ENCODE data around the gene CTTNBP2.

CTTNBP2 gene

DNA sequence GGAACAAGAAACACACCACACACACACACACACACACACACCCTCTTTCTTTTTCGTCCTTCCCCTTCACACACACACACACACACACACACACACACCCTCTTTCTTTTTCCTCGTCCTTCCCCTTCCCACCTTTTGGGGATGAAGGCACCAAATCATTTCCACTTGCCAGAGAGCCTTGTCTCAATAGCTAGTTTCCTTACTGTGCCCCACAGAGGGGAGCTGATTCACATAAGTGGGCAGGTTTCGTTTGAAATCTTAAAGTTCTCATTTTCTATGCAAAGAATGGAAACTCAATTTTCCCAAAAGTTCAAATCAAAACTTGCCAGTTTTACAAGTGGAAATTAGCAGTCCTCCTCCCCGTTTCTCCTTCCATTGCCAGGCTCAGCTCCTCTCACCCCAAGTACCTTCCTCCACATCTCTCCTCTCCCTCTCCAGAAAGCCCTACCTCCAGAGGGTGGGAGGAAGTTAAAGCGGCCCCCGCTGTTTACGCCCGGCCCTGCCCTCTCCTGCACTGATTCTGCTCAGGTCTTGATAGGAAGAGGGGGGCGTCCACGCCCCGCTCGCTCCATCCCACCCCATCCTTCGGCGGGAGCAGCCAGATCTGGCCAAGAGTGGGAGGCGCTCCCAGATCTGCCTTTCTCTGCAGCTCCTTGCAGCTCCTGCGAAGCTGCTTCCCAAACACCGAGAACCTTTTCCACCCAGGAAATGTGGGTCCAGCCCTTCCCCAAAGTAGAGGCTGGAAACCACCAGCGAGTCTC is 1.3 kb downstream of the CTTNBP2 start:
- peak; percentile 71 for DNase-seq

DNA sequence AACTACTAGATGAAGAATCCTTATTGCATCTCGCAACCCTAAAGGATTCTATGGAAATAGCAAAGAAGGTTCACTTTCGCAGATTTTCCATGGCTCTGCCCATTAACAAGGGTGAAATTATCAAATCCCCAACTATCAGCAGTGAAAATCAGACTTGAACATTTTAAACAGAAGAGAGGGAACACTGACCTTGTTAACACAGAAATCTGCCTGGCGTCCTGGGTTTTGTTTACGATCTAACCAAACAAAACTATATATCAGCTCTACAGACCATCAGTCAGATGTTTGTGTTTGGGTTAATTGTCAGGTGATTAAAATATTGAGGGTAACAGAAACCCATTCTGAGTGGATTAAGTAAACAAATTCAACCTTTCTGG is 1.9 kb downstream of the CTTNBP2 start:
- DNase-seq = peak; percentile 53

GRCh38 chr7:117870448-117871130 is 2.7 kb downstream of the CTTNBP2 start:
- peak; percentile 38 for DNase-seq

- DNase-seq = peak; percentile 39
These were observed 3.9 kb downstream of the CTTNBP2 start for GRCh38 chr7:117869374-117869773.

DNA sequence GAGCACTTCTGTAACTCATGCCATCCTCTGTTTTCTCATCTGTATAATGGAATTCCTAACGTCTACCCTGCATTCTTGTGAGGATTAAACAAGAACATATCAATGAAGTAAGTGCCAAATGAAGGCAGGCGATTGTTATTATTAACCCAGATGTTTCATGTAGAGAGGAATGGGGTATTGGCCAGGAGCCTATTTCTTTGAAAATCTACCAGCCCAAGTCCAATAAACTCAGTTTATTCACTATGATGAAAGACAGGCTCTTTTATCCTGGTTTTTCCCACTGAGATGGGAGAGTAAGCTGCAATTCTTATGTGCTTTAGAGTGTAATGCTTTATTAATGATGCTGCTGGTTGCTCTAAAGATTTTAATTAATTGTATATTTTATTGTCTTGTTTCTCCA is 9.6 kb downstream of the CTTNBP2 start:
- no peak for DNase-seq

GRCh38 chr7:117862378-117862777 is 10.9 kb downstream of the CTTNBP2 start:
- no peak for DNase-seq

DNA sequence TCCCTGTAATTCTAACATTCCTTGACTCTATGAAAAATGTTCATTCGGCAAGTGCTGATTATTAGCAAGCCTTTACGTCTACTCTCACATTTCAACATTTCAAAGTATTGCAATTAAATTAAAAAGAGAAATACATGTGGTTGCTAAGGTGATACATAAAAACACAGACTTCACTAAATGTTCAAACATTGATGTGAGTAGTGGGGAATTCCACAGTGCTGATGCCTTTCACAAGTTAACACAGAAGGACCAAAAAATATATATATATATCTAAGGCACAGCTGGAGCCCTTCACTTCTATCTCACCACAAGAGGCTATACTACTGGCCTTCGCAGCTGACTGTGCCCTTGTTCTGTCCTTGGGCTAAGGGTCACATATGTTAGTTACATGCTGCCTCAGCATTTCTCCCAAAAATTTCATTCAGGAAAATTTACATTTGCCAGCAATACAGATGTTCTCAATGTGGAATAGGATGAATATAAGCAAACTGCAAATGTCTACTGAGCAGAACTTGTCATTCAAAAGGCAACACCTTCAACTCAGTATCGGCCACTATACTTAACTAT is 13.9 kb downstream of the CTTNBP2 start:
- DNase-seq = no peak

- no peak for DNase-seq
These were observed 14.5 kb downstream of the CTTNBP2 start for GRCh38 chr7:117858712-117859111.

DNA sequence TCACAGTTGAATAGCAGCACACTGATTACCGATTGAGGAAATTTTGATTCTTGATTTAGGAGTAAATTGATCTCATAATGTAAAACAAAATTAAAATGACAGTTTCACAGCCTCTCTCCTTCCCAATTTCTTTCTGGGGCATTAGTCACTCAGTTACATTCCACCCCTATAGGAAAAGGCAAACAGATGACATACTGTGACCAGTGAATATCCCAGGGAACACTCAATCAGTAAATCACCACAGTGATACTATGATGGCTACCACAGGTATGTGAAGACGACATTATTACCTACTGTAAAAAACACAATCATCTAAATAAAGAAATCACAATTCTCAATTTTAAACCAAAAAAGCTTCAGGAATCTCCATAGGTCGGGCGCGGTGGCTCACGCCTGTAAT is 15.5 kb downstream of the CTTNBP2 start:
- DNase-seq = no peak

DNA sequence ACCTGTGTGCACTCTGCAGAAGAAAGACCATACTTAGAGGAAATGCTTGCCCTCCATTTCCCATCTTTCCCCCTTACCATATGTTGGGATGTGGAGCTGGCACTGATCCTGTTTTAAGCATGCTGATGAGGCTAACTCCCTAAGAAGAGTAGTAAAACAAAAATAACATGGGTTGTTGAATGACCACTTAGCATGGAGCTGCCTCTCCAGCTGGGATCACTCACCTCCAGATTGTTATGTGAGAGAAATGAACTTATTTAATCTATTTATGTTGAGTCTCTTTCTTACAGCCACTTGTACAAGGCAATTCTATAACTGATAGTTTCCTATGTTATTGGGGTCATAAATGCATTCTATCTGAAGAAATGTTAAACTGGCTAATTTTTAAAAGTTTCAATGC is 17.0 kb downstream of the CTTNBP2 start:
- DNase-seq = no peak

GRCh38 chr7:117854186-117854585 is 19.1 kb downstream of the CTTNBP2 start:
- no peak for DNase-seq

DNA sequence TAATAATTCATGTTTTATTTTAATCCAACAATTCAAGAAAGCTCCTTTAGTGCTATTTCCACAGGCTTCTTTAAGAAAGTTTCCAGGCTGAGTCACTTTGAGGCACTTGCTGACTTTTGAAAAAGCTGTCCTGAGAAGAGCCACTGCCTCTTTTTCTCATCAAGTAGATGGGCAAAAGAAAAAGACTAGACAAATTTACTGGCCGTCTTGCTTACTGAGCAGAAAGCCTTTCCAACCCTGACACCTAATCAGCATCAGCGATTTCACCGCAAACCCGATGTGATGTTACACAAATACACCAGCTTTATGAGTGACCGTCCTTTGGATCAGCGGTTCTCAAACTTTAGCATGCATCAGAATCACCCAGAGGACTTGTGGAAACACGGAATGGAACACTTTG is 24.3 kb downstream of the CTTNBP2 start:
- DNase-seq = no peak

GRCh38 chr7:117844678-117845077 is 28.6 kb downstream of the CTTNBP2 start:
- no peak for DNase-seq

DNA sequence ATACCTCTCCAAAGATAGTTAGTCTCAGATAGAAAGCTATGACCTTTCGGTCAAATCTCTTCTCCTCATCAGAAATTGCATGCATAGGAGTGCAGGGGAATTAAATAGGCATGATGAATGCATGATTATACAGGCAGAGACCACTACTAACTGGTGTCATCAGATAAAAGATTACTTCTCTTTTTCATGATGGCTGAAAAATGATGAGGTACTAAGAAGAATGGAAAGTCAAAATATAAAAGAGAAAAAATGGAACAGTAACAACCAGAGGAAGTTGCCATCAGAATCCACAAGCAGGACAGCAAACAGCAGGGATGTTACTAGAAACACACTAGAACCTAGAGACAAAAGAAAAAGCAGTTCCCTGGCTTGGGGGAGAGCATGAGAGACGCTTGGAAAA is 31.6 kb downstream of the CTTNBP2 start:
- peak; percentile 56 for DNase-seq

DNA sequence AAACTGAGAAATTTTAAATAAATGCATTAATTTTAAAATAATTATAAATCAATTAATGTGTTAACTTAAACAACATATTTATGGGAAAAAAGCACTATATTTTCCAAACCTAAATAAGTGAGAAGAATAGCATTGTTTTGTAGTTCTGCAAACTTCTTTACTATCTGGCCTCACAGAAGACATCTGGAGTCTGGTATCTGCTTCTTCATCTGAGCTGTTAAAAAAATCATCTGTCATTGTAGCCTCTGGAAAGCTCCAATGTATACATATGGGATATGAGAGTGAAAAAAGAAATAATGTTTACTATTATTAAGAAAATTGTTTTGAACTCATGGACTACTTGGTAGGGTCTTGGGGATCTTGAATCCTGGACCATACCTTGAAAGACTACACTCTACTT is 32.2 kb downstream of the CTTNBP2 start:
- DNase-seq = peak; percentile 56

DNA sequence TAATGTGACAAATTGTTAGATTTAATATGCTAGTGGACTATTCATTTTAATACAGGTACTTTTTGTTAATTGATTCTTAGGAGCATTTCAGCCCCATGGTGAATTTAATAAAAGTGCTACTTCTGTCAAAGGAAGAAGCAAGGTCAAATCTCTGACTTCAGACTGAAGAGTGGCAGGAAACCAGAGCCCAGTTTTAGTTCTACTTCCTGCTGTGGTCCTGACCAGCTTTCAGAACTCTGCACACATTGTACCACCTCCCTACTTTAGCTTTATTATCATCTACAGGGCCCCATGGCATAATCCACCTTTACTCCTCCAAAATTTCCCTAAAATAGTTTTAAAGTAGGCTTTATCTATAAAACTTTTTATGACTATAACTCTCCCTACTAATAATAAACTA is 33.7 kb downstream of the CTTNBP2 start:
- DNase-seq = no peak

DNA sequence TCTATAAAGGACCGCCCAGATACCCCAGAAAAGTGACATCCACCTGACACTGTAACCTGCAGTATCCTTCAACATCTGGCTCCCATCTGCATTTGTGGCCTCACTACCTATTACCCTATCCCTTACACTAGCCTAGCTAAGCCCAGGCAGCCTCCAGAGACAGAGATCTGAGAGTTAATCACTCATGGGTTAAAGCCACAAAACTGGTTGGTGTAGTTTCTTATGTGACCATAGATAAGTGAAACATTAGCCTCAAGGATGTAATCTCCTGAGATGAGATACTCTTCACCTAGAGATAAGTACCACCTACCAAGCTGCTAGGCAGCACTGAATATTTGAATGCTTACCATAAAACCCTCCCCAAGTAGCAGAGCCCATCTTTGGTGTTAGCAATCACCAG is 35.4 kb downstream of the CTTNBP2 start:
- peak; percentile 23 for DNase-seq

DNA sequence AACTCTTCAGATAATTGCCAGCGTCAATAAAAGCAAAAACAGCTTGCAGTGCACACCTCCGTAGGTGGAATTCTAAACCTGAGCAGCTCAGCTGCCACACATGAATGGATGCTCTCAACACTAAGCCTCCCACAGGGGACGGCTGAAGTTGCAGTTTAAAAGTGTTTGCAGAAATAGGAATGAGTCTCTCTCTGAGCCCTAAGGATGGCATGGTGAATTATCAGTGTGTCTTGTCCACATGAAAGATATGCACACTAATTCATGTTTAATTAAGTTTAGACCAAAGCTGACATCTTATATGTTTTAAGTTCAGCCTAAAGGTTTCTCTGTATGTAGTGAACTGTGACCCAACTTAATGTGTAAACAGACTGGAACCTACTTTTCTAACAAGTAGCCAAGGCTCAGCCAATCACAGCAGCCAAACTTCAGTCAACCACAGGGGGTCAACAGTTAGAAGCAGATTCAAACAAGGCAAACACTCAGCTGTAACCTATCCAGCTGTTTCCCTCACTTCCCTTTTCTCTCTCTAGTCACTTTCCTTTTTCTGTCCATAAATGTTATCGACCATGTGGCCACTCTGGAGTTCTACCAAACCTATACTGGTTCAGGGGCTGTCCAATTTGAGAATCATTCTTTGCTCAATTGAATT is 38.1 kb downstream of the CTTNBP2 start:
- peak; percentile 79 for DNase-seq

- peak; percentile 28 for DNase-seq
These were observed 42.8 kb downstream of the CTTNBP2 start for GRCh38 chr7:117830422-117830954.

- DNase-seq = peak; percentile 24
These were observed 43.7 kb downstream of the CTTNBP2 start for GRCh38 chr7:117829450-117830117.

DNA sequence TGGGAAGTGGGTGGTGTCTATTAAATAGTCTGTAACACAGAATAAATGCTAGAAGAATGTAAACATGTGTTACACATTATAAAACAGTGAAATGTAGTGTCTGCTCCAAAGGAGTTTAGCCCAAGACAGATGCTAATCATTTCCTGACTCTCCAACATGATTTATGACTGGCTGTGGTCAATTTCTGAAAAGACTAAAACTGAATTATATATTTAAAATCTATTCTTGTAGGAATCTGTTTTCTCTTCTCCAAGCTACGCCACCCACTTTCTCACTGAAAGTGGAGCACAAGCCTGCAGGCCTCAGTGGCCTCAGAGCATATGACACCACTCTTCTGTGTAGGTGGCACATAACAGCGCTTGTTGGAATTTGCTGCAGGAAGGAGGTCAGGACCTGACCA is 44.4 kb downstream of the CTTNBP2 start:
- peak; percentile 30 for DNase-seq

- DNase-seq = peak; percentile 11
These were observed 45.4 kb downstream of the CTTNBP2 start for GRCh38 chr7:117827862-117828261.

DNA sequence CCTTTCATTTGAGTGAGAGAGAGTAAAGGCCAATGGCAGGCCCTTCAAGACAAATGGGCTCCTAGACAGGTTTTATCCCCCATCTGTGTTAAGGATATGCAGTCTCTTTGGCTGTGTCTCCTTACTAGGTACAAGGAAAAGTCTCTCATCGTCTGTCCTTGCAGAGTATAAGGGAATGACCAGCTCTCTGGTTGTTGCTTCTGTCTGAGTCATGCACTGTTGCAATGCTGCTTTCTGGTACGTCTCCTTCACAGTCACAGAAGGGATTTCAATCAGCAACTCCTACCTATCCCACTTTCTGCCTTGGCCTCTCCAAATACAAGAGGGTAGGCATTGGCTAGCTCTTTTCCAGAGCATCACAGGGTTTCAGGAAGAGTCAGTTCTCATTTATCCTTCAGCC is 48.1 kb downstream of the CTTNBP2 start:
- DNase-seq = no peak

Data from OCI-M1 (cell line).